H9 (cell line): ENCODE measurements around the gene BDH1. TPM values are rescaled to one million over a fixed set of nuclear protein-coding genes. Genes with fewer than 3 reads are reported as not detected.

Experiments
- DNase-seq: peaks from one replicate; pipeline ENCODE4 v3.0.0-alpha.2; 2017
- H2AFZ ChIP-seq: one replicate; pipeline ENCODE4 v1.6.1; 2013; ENCODE audit warnings: mild to moderate bottlenecking, low read length, control low read depth, moderate library complexity
- H2AK5ac ChIP-seq: 2 replicates; pipeline ENCODE4 v1.6.1; 2013; ENCODE audit warnings: low read length, control low read depth, mixed read lengths; ENCODE audit not compliant: insufficient read length
- H2BK120ac ChIP-seq: one replicate; pipeline ENCODE4 v1.6.1; 2013; ENCODE audit warnings: low read depth, mild to moderate bottlenecking, low read length, control low read depth, inconsistent platforms; ENCODE audit not compliant: poor library complexity, severe bottlenecking
- H2BK12ac ChIP-seq: 2 replicates; pipeline ENCODE4 v1.6.1; 2013; ENCODE audit warnings: low read length, control low read depth, mixed read lengths, low read depth; ENCODE audit not compliant: insufficient read length
- H2BK15ac ChIP-seq: 2 replicates; pipeline ENCODE4 v1.6.1; 2013; ENCODE audit warnings: low read depth, low read length, control low read depth
- H2BK20ac ChIP-seq: one replicate; pipeline ENCODE4 v1.6.1; 2013; ENCODE audit warnings: low read depth, mild to moderate bottlenecking, low read length, control low read depth, inconsistent platforms; ENCODE audit not compliant: poor library complexity, severe bottlenecking
- H2BK5ac ChIP-seq: 2 replicates; pipeline ENCODE4 v1.6.1; 2013; ENCODE audit warnings: low read length, control low read depth, mixed read lengths; ENCODE audit not compliant: insufficient read length
- H3K14ac ChIP-seq: 2 replicates; pipeline ENCODE4 v1.6.1; 2013; ENCODE audit warnings: low read length, control low read depth; ENCODE audit not compliant: insufficient read depth
- H3K18ac ChIP-seq: 2 replicates; pipeline ENCODE4 v1.6.1; 2013; ENCODE audit warnings: low read depth, mild to moderate bottlenecking, mixed read lengths, low read length, control low read depth; ENCODE audit not compliant: insufficient read length
- H3K23ac ChIP-seq: 2 replicates; pipeline ENCODE4 v1.6.1; 2013; ENCODE audit warnings: low read length, control low read depth, mixed read lengths, low read depth; ENCODE audit not compliant: insufficient read length
- H3K23me2 ChIP-seq: 2 replicates; pipeline ENCODE4 v1.6.1; 2013; ENCODE audit warnings: low read depth, mild to moderate bottlenecking, mixed read lengths, low read length, control low read depth; ENCODE audit not compliant: insufficient read length, poor library complexity, severe bottlenecking
- H3K27ac ChIP-seq: 2 replicates; pipeline ENCODE4 v1.5.1; 2013; ENCODE audit warnings: low read length, control low read depth, mixed read lengths, low read depth; ENCODE audit not compliant: insufficient read length
- H3K27me3 ChIP-seq: 2 replicates; pipeline ENCODE4 v1.6.1; 2013; ENCODE audit warnings: low read length, control low read depth, inconsistent platforms; ENCODE audit not compliant: insufficient read depth
- H3K4ac ChIP-seq: 2 replicates; pipeline ENCODE4 v1.6.1; 2013; ENCODE audit warnings: low read depth, mild to moderate bottlenecking, control low read depth, inconsistent platforms, low read length, moderate library complexity
- H3K4me1 ChIP-seq: 2 replicates; pipeline ENCODE4 v1.6.1; 2013; ENCODE audit warnings: low read length, control low read depth, inconsistent platforms; ENCODE audit not compliant: insufficient read depth
- H3K4me2 ChIP-seq: 2 replicates; pipeline ENCODE4 v1.6.1; 2013; ENCODE audit warnings: low read length, control low read depth, mixed read lengths; ENCODE audit not compliant: insufficient read length, insufficient read depth
- H3K56ac ChIP-seq: 2 replicates; pipeline ENCODE4 v1.6.1; 2013; ENCODE audit warnings: low read depth, mild to moderate bottlenecking, mixed read lengths, low read length, control low read depth; ENCODE audit not compliant: insufficient read length
- H3K79me1 ChIP-seq: 2 replicates; pipeline ENCODE4 v1.6.1; 2013; ENCODE audit warnings: low read depth, mild to moderate bottlenecking, moderate library complexity, low read length, control low read depth, inconsistent platforms; ENCODE audit not compliant: insufficient read depth, poor library complexity, severe bottlenecking
- H3K79me2 ChIP-seq: 2 replicates; pipeline ENCODE4 v1.6.1; 2013; ENCODE audit warnings: low read length, control low read depth, inconsistent platforms; ENCODE audit not compliant: insufficient read depth
- H3K9ac ChIP-seq: 2 replicates; pipeline ENCODE4 v1.6.1; 2013; ENCODE audit warnings: low read length, control low read depth, mixed read lengths; ENCODE audit not compliant: insufficient read length; ENCODE audit errors: extremely low read depth
- H3K9me3 ChIP-seq: one replicate; pipeline ENCODE4 v1.6.1; 2013; ENCODE audit warnings: low read depth, low read length, inconsistent platforms; ENCODE audit not compliant: control insufficient read depth
- H3T11ph ChIP-seq: one replicate; pipeline ENCODE4 v1.6.1; 2013; ENCODE audit warnings: mild to moderate bottlenecking, low read length, control low read depth, inconsistent platforms
- H4K20me1 ChIP-seq: one replicate; pipeline ENCODE4 v1.6.1; 2013; ENCODE audit not compliant: control insufficient read depth, insufficient read length, insufficient read depth
- H4K5ac ChIP-seq: 2 replicates; pipeline ENCODE4 v1.6.1; 2013; ENCODE audit warnings: low read depth, mild to moderate bottlenecking, mixed read lengths, low read length, control low read depth; ENCODE audit not compliant: insufficient read length
- H4K8ac ChIP-seq: replicated peaks from 2 replicates; pipeline ENCODE4 v1.6.1; 2013; ENCODE audit warnings: low read length, control low read depth, mixed read lengths, low read depth; ENCODE audit not compliant: insufficient read length
- H4K91ac ChIP-seq: 2 replicates; pipeline ENCODE4 v1.6.1; 2013; ENCODE audit warnings: low read depth, mild to moderate bottlenecking, moderate library complexity, mixed read lengths, low read length, control low read depth; ENCODE audit not compliant: insufficient read length
- H3K27ac Mint-ChIP-seq, 3 experiments: 2 replicates in 2 of 3; 3 replicates in 1 of 3; pipeline ENCODE4 v1.8.0; 2020 to 2021; ENCODE audit warnings: mixed read lengths in 3 of 3, mild to moderate bottlenecking in 1 of 3, moderate library complexity in 1 of 3
- H3K27me3 Mint-ChIP-seq: 2 replicates; pipeline ENCODE4 v1.8.0; 2021; ENCODE audit warnings: low read depth, mild to moderate bottlenecking, moderate library complexity, mixed read lengths
- H3K36me3 Mint-ChIP-seq, 3 experiments: 2 replicates in 2 of 3; 3 replicates in 1 of 3; pipeline ENCODE4 v1.8.0; 2020 to 2021; ENCODE audit warnings: low read depth in 3 of 3, mixed read lengths in 3 of 3; ENCODE audit not compliant: insufficient read depth in 1 of 3
- H3K4me1 Mint-ChIP-seq, 2 experiments: 2 replicates each; pipeline ENCODE4 v1.8.0; 2020; ENCODE audit warnings: mixed read lengths in 2 of 2
- H3K4me3 Mint-ChIP-seq, 2 experiments: 2 replicates in 1 of 2; 3 replicates in 1 of 2; pipeline ENCODE4 v1.8.0; 2020 to 2021; ENCODE audit warnings: mild to moderate bottlenecking in 2 of 2, mixed read lengths in 2 of 2, moderate library complexity in 1 of 2
- H3K9me3 Mint-ChIP-seq, 2 experiments: 2 replicates in 1 of 2; 3 replicates in 1 of 2; pipeline ENCODE4 v1.8.0; 2020; ENCODE audit warnings: mild to moderate bottlenecking in 2 of 2, mixed read lengths in 2 of 2, moderate library complexity in 1 of 2
- WGBS: extraction: QIAGEN DNeasy Blood & Tissue Kit; methylation state at CpG from one replicate; pipeline ENCODE4 v1.1.7; 2013; ENCODE audit warnings: missing lambda C conversion rate, low lambda C conversion rate, mixed read lengths; ENCODE audit not compliant: insufficient read length; ENCODE audit errors: extremely low coverage; 5-methylcytosine and 5-hydroxymethylcytosine counted together
- total RNA-seq: library from RNA; stranded (reverse); gene quantifications from 2 replicates; pipeline ENCODE4 v1.2.1, GENCODE V29; 2021
- TF ChIP-seq, protein P1 (sequence below): fragments of 200-600 bp; sonication (generic); conservative IDR thresholded peaks from 3 replicates; pipeline ENCODE4 v1.8.0; 2021; ENCODE audit warnings: antibody characterized with exemption, mild to moderate bottlenecking

The BDH1 gene
- total RNA-seq, 1 experiment from 2014 or later = 23.8 TPM

GRCh38 chr3:197545101-197545500 lies 10.7 kb downstream of the BDH1 start:
- WGBS = no CpG with 5 or more reads among the region's 9 CpGs
- no peak overlapping the region for H2BK15ac ChIP-seq
- H3T11ph ChIP-seq = no peak overlapping the region
- no peak overlapping the region for H2BK20ac ChIP-seq
- no peaks in the 10 kb centered on the region; the same call in 1 of the 2 replicates for H3K27me3 ChIP-seq
- Mint-ChIP-seq H3K4me3 (no peak overlapping the region), H3K36me3 (peaks cover 5 to 20% (median 8%) of the 10 kb centered on the region in 3 experiments; a peak in 6 of 7 replicates), H3K4me1 (peaks cover 55 to 65% of the 10 kb centered on the region in 2 experiments), H3K27ac (no peak overlapping the region), H3K27me3 (peaks cover 26% of the 10 kb centered on the region), H3K9me3 (no peaks in the 10 kb centered on the region)
- no peak overlapping the region for H2BK120ac ChIP-seq
- no peaks in the 10 kb centered on the region for H3K79me2 ChIP-seq
- no peak overlapping the region for H2BK12ac ChIP-seq
- H3K4me1 ChIP-seq = peaks cover 5% of the 10 kb centered on the region; the same call in 1 of the 2 replicates
- H3K23me2 ChIP-seq = no peaks in the 10 kb centered on the region
- H4K91ac ChIP-seq = no peak overlapping the region
- no peak for DNase-seq
- no peak overlapping the region for H3K14ac ChIP-seq
- TF ChIP-seq, protein P1, sequence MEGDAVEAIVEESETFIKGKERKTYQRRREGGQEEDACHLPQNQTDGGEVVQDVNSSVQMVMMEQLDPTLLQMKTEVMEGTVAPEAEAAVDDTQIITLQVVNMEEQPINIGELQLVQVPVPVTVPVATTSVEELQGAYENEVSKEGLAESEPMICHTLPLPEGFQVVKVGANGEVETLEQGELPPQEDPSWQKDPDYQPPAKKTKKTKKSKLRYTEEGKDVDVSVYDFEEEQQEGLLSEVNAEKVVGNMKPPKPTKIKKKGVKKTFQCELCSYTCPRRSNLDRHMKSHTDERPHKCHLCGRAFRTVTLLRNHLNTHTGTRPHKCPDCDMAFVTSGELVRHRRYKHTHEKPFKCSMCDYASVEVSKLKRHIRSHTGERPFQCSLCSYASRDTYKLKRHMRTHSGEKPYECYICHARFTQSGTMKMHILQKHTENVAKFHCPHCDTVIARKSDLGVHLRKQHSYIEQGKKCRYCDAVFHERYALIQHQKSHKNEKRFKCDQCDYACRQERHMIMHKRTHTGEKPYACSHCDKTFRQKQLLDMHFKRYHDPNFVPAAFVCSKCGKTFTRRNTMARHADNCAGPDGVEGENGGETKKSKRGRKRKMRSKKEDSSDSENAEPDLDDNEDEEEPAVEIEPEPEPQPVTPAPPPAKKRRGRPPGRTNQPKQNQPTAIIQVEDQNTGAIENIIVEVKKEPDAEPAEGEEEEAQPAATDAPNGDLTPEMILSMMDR = no peak
- H3K56ac ChIP-seq = no peak overlapping the region
- no peak overlapping the region for H2AFZ ChIP-seq
- H3K27ac ChIP-seq = no peak overlapping the region
- H4K20me1 ChIP-seq = peaks cover 3% of the 10 kb centered on the region
- no peaks in the 10 kb centered on the region for H3K79me1 ChIP-seq
- no peak overlapping the region for H3K23ac ChIP-seq
- H3K9ac ChIP-seq = no peak overlapping the region
- H2AK5ac ChIP-seq = no peak overlapping the region
- H2BK5ac ChIP-seq = no peak overlapping the region
- H3K9me3 ChIP-seq = no peaks in the 10 kb centered on the region
- no peak overlapping the region for H3K4ac ChIP-seq
- H4K8ac ChIP-seq = no peak overlapping the region
- H3K18ac ChIP-seq = no peak overlapping the region
- H4K5ac ChIP-seq = no peak overlapping the region
- no peak overlapping the region for H3K4me2 ChIP-seq
